HG03039 (cell line): ENCODE measurements around the gene CLCN7.
"Not testable (repeated sequence)": the region's sequence is repeated elsewhere in the genome, so short reads cannot be mapped to it uniquely, and the experiment has no call there.

Experiments
- ATAC-seq: cut with Tn5 transposase; IDR thresholded peaks from one replicate; pipeline ENCODE4 v1.9.1; 2021; ENCODE audit warnings: mild to moderate bottlenecking, moderate library complexity; ENCODE audit not compliant: unreplicated experiment

The CLCN7 gene

GRCh38 chr16:1487395-1488053, 12.7 kb upstream of the CLCN7 start:
- ATAC-seq = no peak

GRCh38 chr16:1486551-1487390, 11.9 kb upstream of the CLCN7 start:
- no peak for ATAC-seq

GRCh38 chr16:1485847-1486496, 11.1 kb upstream of the CLCN7 start:
- no peak for ATAC-seq

- no peak for ATAC-seq
These were observed 7.3 kb upstream of the CLCN7 start for GRCh38 chr16:1481906-1482835.

- not testable (repeated sequence) for ATAC-seq
These were observed 4.1 kb upstream of the CLCN7 start for GRCh38 chr16:1478937-1479336.

- ATAC-seq = no peak
These were observed 2.2 kb upstream of the CLCN7 start for GRCh38 chr16:1477033-1477432.

- ATAC-seq = no peak
These were observed 805 bp upstream of the CLCN7 start for GRCh38 chr16:1475552-1476114.

GRCh38 chr16:1474082-1474795, 589 bp downstream of the CLCN7 start:
- ATAC-seq = no peak

- no peak for ATAC-seq
These were observed 1.9 kb downstream of the CLCN7 start for GRCh38 chr16:1472974-1473373.

GRCh38 chr16:1471569-1472194, 3.1 kb downstream of the CLCN7 start:
- no peak for ATAC-seq

- ATAC-seq = no peak
These were observed 4.2 kb downstream of the CLCN7 start for GRCh38 chr16:1470481-1471251.

GRCh38 chr16:1469693-1470201, 5.1 kb downstream of the CLCN7 start:
- ATAC-seq = no peak

GRCh38 chr16:1469141-1469540, 5.7 kb downstream of the CLCN7 start:
- not testable (repeated sequence) for ATAC-seq

- ATAC-seq = no peak
These were observed 6.4 kb downstream of the CLCN7 start for GRCh38 chr16:1468426-1468810.

- no peak for ATAC-seq
These were observed 7.8 kb downstream of the CLCN7 start for GRCh38 chr16:1466968-1467521.

GRCh38 chr16:1466054-1466453, 8.8 kb downstream of the CLCN7 start:
- no peak for ATAC-seq

- ATAC-seq = no peak
These were observed 9.3 kb downstream of the CLCN7 start for GRCh38 chr16:1465567-1465915.

- ATAC-seq = no peak
These were observed 9.8 kb downstream of the CLCN7 start for GRCh38 chr16:1464894-1465566.
